MM.1S (cell line): ENCODE results near the gene HSPA12B.

Experiments
- EZH2 ChIP-seq: fragments of 300-600 bp; sonication (generic); optimal IDR thresholded peaks from 2 replicates; pipeline ENCODE3; 2017; ENCODE audit warnings: low read depth, mild to moderate bottlenecking, antibody characterized with exemption, low read length, mixed read lengths
- EZH2phosphoT487 ChIP-seq: fragments of 300-600 bp; sonication (generic); IDR thresholded peaks from 2 replicates; pipeline ENCODE4 v1.6.1; 2018; ENCODE audit warnings: antibody characterized with exemption, low read length
- TF ChIP-seq, protein P1 (sequence below): fragments of 300-600 bp; sonication (generic); IDR thresholded peaks from 2 replicates; pipeline ENCODE4 v1.5.1; 2016; ENCODE audit warnings: antibody characterized with exemption, low read length, mixed read lengths

DNA sequence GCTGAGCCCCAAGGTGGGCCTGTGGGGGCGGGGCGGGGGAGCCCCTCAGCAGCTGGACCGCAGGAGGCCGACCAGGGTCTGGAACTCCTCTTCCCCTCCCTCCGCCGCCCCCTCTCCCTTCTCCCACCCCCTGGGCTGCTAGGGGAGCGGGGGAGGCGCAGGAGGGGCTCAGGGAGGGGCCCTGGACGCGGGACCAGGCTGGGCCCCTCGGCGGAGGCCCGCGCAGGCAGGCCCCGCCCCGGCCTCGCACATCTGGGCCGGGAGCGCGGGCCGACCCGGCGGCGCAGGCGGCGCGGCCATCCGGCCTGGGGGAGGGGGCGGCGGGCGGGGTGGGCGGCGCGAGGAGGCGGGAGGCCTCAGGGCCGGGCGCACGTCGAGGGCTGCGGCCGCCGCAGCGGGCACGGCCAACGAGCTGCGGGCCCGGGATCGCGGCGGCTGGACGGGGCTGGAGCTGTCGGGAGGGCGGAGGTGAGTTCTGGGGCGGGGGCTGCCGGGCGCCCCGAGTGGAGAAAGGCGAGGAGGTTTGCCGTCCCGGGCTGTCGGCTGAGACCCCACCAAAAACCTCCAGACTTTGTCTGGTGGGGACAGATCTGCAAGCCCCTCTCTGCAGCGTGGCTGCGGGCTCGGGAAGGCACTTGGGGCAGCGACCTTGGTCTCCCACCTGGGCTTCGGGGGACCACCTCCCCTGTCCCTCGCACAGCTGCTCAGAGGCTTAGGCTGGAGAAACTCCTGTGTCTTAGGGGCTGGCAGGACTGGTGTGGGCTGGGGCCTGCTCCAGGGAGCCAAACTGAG lies at the start of gene HSPA12B:
- TF ChIP-seq, protein P1, sequence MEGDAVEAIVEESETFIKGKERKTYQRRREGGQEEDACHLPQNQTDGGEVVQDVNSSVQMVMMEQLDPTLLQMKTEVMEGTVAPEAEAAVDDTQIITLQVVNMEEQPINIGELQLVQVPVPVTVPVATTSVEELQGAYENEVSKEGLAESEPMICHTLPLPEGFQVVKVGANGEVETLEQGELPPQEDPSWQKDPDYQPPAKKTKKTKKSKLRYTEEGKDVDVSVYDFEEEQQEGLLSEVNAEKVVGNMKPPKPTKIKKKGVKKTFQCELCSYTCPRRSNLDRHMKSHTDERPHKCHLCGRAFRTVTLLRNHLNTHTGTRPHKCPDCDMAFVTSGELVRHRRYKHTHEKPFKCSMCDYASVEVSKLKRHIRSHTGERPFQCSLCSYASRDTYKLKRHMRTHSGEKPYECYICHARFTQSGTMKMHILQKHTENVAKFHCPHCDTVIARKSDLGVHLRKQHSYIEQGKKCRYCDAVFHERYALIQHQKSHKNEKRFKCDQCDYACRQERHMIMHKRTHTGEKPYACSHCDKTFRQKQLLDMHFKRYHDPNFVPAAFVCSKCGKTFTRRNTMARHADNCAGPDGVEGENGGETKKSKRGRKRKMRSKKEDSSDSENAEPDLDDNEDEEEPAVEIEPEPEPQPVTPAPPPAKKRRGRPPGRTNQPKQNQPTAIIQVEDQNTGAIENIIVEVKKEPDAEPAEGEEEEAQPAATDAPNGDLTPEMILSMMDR, result no peak
- TF ChIP-seq EZH2 (no peak), EZH2phosphoT487 (no peak)
